Muscle of arm (tissue), 12 donors: ENCODE results near the gene FUT3. TPM values are rescaled to one million over a fixed set of nuclear protein-coding genes. Genes with fewer than 3 reads are reported as not detected.
"Not testable (repeated sequence)": the region's sequence is repeated elsewhere in the genome, so short reads cannot be mapped to it uniquely, and the experiment has no call there.

Source experiments
- DNase-seq: peaks from one replicate; pipeline ENCODE4 v3.0.0-alpha.2; 2013
- polyA plus RNA-seq, 12 donors: library from polyadenylated mRNA; unstranded; fragments of 120-200 nt; gene quantifications; one replicate each; pipeline ENCODE4 v1.2.1, GENCODE V29; 2013; ENCODE audit not compliant: insufficient read length in 12 of 12

The FUT3 gene
- polyA plus RNA-seq, 12 donors, result 0.15 to 1.4 (median 0.42) TPM; not detected in 6

- DNase-seq, result no peak
Observed at GRCh38 chr19:5882421-5882968, 31.2 kb upstream of the FUT3 start.

GRCh38 chr19:5881543-5882299 lies 30.5 kb upstream of the FUT3 start:
- DNase-seq, result no peak

- DNase-seq, result peak; percentile 75
Observed at GRCh38 chr19:5880604-5881078, 29.4 kb upstream of the FUT3 start.

GRCh38 chr19:5880196-5880595 lies 28.9 kb upstream of the FUT3 start:
- DNase-seq, result no peak

- DNase-seq, result no peak
Observed at GRCh38 chr19:5877882-5878281, 26.6 kb upstream of the FUT3 start.

- no peak for DNase-seq
Observed at GRCh38 chr19:5877427-5877826, 26.2 kb upstream of the FUT3 start.

GRCh38 chr19:5874496-5874895 lies 23.2 kb upstream of the FUT3 start:
- not testable (repeated sequence) for DNase-seq

- DNase-seq, result no peak
Observed at GRCh38 chr19:5873617-5874199, 22.5 kb upstream of the FUT3 start.

- DNase-seq, result no peak
Observed at GRCh38 chr19:5870986-5871394, 19.7 kb upstream of the FUT3 start.

GRCh38 chr19:5867201-5868136 lies 16.2 kb upstream of the FUT3 start:
- no peak for DNase-seq

GRCh38 chr19:5865772-5866171 lies 14.5 kb upstream of the FUT3 start:
- no peak for DNase-seq

GRCh38 chr19:5864725-5865486 lies 13.7 kb upstream of the FUT3 start:
- no peak for DNase-seq

GRCh38 chr19:5864013-5864720 lies 12.9 kb upstream of the FUT3 start:
- DNase-seq, result no peak

- DNase-seq, result no peak
Observed at GRCh38 chr19:5863030-5863665, 11.9 kb upstream of the FUT3 start.

GRCh38 chr19:5857203-5858081 lies 6.2 kb upstream of the FUT3 start:
- DNase-seq, result no peak

GRCh38 chr19:5855151-5855550 lies 3.9 kb upstream of the FUT3 start:
- DNase-seq, result not testable (repeated sequence)

- DNase-seq, result not testable (repeated sequence)
Observed at GRCh38 chr19:5854121-5854520, 2.9 kb upstream of the FUT3 start.

GRCh38 chr19:5850743-5851293 lies 431 bp downstream of the FUT3 start:
- DNase-seq, result no peak

GRCh38 chr19:5850189-5850588 lies 1.1 kb downstream of the FUT3 start:
- no peak for DNase-seq
